Right kidney (tissue), 1 donor: ENCODE data around the gene HSF2BP.
A peak's percentile ranks its signal among the peaks of the same experiment; 100 is the strongest.
"Not testable (repeated sequence)": the region's sequence is repeated elsewhere in the genome, so short reads cannot be mapped to it uniquely, and the experiment has no call there.

ENCODE experiments used
- DNase-seq: peaks from one replicate; pipeline ENCODE4 v3.0.0-alpha.2; 2016

The HSF2BP gene

GRCh38 chr21:43597052-43597451 is 62.2 kb downstream of the HSF2BP start:
- no peak for DNase-seq

- DNase-seq = no peak
Measured at GRCh38 chr21:43596616-43597015, 62.7 kb downstream of the HSF2BP start.

DNA sequence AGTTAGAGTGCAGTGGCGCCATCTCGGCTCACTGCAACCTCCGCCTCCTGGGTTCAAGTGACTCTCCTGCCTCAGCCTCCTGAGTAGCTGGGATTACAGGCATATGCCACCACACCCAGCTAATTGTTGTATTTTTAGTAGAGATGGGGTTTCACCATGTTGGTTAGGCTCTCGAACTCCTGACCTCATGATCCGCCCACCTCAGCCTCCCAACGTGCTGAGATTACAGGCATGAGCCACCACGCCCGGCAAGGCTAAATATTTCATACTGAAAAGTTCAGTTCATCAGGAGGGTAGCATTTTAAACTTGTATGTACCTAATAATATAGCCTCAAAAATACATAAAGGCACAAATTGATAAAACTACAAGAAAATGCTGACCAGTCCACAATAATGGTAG is 63.5 kb downstream of the HSF2BP start:
- DNase-seq = not testable (repeated sequence)

DNA sequence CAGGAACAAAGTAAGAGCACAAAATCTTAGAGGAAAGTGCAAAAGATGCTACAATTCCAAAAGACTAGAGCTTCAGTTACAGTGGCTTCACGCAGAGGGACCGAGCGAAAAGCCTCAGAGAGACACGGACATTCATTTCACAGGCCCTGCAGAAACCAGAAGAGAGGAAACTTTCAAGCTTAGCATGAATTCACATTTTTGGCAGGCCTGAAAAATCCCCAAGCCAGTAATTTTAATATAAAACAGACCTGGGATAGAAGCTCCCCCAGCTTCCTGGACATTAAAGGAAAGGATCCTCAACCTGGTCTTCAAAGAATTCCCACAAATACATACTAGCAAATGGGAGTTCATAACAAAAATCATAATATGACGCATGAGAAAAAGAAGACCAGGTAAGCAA is 66.2 kb downstream of the HSF2BP start:
- no peak for DNase-seq

DNA sequence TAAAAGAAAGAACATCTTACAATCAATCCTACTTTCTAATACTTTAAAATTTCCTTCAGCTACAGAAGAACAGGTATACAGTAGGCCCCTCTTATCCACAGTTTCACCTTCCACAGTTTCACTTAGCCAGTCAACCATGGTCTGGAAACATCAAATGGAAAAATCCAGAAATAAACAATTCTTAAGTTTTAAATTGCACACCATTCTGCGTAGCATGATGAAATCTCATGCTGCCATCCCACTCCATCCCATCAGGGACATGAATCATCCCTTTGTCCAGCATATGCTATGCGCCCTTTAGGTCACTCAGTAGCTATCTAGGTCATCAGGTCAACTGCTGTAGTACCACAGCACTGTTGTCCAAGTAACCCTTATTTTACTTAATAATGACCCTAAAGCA is 67.7 kb downstream of the HSF2BP start:
- no peak for DNase-seq

- DNase-seq = no peak
Measured at GRCh38 chr21:43590194-43590593, 69.1 kb downstream of the HSF2BP start.

GRCh38 chr21:43588957-43589356 is 70.3 kb downstream of the HSF2BP start:
- DNase-seq = no peak

- peak; percentile 51 for DNase-seq
Measured at GRCh38 chr21:43585924-43586413, 73.3 kb downstream of the HSF2BP start.

GRCh38 chr21:43585514-43585913 is 73.8 kb downstream of the HSF2BP start:
- no peak for DNase-seq

- no peak for DNase-seq
Measured at GRCh38 chr21:43581453-43581852, 77.8 kb downstream of the HSF2BP start.

DNA sequence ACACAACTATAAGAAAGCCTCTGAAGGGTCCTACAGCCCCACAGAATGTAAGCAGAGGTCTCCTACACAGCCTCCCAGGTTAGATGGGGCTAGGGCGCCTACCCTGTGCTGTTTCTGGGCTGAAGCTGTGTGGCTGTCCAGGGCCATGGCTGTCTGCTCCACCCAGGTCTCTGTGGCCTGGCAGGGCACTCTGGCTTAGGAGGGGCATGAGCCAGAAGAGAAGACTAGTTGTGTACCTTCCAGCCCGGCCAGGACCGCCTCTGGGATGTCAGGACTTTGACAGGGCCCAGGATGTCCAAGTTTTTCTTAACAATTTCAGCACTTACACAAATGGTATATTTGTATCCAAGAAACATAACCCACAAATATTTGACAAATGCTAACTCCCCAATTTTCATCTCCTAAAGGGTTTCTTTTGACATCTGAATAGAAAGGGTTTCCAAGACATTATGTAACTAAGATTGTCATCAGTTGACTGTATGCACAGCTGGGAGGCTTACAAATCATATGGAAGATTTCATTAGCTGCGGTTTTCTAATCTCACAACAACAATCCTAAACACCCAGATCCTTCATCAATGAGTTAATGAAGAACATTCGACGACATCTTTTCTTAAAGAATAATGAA is 80.5 kb downstream of the HSF2BP start:
- no peak for DNase-seq

- DNase-seq = no peak
Measured at GRCh38 chr21:43575473-43575844, 83.8 kb downstream of the HSF2BP start.

DNA sequence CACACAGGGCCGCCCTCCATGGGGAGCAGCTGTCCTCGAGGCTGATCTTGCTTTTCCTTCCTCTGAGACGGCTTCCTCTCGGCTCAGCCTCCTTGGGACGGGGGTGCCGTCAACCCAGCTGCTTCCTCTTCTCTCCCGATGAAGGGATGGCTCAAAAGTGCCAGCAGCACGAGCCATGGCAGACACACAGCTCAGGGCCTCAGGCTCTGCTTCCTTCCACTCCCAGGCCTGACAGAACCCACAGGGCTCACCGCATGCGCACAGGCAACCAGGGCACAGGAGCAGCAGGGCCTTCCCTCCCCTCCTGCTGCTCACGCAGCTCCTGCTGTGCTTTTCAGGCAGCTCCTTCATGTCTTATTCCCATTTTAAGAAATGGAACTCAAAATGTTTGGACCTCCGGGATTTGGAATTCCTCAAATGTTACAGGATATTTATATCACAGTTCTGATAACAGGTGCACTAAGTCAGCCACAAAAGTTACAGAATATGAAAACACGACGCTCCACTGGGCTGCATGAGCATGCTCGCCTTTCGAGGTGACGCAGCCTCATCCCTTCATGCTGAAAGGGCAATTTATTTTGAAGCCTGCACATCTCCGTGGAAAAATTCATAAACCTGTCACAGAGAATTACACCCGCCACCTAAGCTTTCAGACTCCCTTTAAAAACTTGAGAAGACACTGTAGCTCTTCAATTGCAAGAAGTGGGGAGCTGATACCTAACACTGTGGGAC is 84.4 kb downstream of the HSF2BP start:
- DNase-seq = peak; percentile 60

DNA sequence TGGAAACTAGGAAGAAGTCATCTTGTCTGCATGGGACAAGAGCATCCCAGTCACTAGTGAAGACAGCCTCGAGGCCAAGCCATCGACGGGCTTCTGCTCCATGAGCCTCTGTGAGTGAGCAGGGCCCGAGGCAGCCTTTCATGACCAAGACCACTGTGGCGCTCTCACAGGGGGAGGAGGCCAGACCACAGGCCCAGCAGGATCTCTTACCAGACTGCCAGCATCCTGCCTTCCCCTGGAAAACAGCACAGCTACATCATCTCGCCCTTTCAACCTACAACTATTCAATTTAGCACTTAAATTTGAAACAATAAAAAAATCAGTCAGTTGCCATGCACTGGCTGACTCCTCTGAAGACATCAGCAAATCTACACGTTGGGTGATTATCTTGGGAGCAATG is 85.4 kb downstream of the HSF2BP start:
- DNase-seq = no peak

DNA sequence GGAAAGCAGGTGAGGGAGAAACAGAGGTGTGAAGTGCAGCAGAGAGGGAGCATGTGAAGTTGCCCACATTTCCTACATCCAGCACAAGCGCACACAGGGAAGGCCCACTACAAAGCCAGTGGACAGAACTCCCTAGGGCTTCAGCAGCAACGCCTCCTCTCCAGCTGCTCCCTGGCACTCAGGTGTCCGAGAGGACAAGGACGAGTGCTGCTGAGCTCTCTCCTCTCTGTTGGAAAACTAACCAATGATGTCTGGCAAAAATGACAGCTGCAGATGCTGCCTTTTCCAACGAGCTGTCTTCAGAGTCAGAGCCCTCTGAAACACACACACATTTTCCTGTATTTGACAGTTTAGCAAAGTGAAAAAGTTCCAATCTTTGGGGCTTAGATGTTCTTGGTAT is 86.8 kb downstream of the HSF2BP start:
- DNase-seq = no peak

DNA sequence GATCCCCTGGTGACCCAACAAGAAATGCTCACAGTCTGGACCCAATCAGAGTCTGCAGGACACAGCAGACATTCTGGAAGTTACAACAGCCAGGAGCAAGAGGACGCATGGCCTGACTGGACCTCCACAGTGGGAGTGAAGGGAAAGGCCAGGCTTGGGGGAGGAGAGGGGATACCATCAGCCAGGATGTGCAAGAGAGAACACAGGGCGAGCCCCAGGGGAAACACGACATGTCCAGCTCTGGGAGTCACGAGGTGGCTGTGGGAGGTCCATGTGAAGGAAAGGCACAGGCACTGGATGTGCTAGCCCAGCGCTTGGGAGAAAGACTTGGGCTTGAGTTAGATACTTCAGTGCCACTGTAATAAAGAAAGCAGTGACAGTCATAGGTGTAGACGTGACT is 87.3 kb downstream of the HSF2BP start:
- DNase-seq = no peak

- DNase-seq = not testable (repeated sequence)
Measured at GRCh38 chr21:43570195-43570594, 89.1 kb downstream of the HSF2BP start.

- DNase-seq = not testable (repeated sequence)
Measured at GRCh38 chr21:43562451-43562850, 96.8 kb downstream of the HSF2BP start.

DNA sequence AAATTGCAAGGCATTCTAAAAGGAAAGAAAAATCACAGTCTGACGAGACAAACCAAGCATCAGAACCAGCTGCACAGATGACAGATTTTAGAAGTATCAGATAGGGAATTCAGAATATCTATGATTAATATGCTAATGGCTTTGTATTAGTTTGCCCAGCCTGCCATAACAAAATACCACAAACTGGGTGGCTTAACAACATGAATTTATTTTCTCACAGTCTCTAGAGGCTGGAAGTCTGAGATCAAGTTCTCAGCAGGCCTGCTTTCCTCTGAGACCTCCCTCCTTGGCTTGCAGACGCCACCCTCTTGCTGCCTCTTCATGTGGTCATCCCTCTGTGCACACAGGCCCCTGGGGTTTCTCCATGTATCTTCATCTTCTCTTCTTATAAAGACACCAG is 118.7 kb downstream of the HSF2BP start:
- not testable (repeated sequence) for DNase-seq

GRCh38 chr21:43522495-43523131 is 136.7 kb downstream of the HSF2BP start:
- DNase-seq = not testable (repeated sequence)

DNA sequence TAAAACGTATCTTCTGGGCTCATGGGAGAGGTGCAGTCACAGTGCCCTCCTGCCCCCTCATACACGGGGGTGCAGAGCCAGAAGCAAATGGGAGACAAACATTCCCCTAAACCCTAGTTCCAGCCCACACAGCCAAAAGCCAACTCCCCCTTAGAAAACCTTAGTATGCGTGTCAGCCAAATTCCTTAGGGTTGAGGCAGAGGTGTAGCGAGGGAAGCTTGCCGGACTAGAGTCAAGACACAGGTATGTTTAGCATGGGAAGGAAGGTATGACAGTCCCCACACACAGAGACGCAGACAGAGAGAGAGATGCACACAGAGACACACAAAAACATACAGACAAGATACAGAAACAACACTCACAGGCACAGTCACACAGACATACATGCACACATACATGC is 141.6 kb downstream of the HSF2BP start:
- not testable (repeated sequence) for DNase-seq

GRCh38 chr21:43516860-43517627 is 142.2 kb downstream of the HSF2BP start:
- DNase-seq = not testable (repeated sequence)
